Naive thymus-derived CD4-positive, alpha-beta T cell (primary cell): ENCODE results near the gene IREB2. TPM values are rescaled to one million over a fixed set of nuclear protein-coding genes. Genes with fewer than 3 reads are reported as not detected.

Source experiments
- ATAC-seq: fragments of 150-1000 bp; cut with Tn5 transposase; 2 replicates; pipeline ENCODE4 v1.10.0; 2021; ENCODE audit warnings: mild to moderate bottlenecking, moderate library complexity
- CTCF ChIA-PET: fragments of 350-600 bp; sonication (Branson Sonifier 250); formaldehyde crosslinking; loops from one replicate; lab custom pipeline; 2021; ENCODE audit warnings: antibody characterized with exemption; lab: Charles Lee
- POLR2A ChIA-PET: fragments of 350-600 bp; sonication (Branson Sonifier 250); formaldehyde crosslinking; loops from one replicate; lab custom pipeline; 2021; ENCODE audit warnings: antibody characterized with exemption, inconsistent platforms; lab: Charles Lee
- DNase-seq, 9 donors: peaks; one replicate each; pipeline versions ENCODE4 v3.0.0 to v3.0.0-alpha.2; 2020 to 2022; ENCODE audit warnings: mixed read lengths in 1 of 9
- H3K27ac ChIP-seq: one replicate; pipeline ENCODE4 v1.7.0; 2013; ENCODE audit warnings: mild to moderate bottlenecking, low read depth, low read length, moderate library complexity
- H3K27me3 ChIP-seq, 2 donors: one replicate each; pipeline ENCODE4 v1.7.0; 2013; ENCODE audit warnings: low read length in 2 of 2, mild to moderate bottlenecking in 2 of 2, moderate library complexity in 2 of 2; ENCODE audit not compliant: control insufficient read depth in 2 of 2, insufficient read depth in 2 of 2
- H3K36me3 ChIP-seq, 3 experiments: 1 replicate in 2 of 3; 2 replicates in 1 of 3; pipeline ENCODE4 v1.7.0; 2013; ENCODE audit warnings: low read length in 3 of 3, mild to moderate bottlenecking in 3 of 3, moderate library complexity in 1 of 3; ENCODE audit not compliant: insufficient read depth in 3 of 3, control insufficient read depth in 2 of 3
- H3K4me1 ChIP-seq, 2 donors: one replicate each; pipeline ENCODE4 v1.7.0; 2013; ENCODE audit warnings: low read length in 2 of 2, mild to moderate bottlenecking in 2 of 2, moderate library complexity in 1 of 2; ENCODE audit not compliant: control insufficient read depth in 2 of 2, insufficient read depth in 2 of 2
- H3K4me3 ChIP-seq: 2 replicates; pipeline ENCODE4 v1.7.0; 2013; ENCODE audit warnings: mild to moderate bottlenecking, low read length
- H3K9me3 ChIP-seq, 3 experiments: 1 replicate in 2 of 3; 2 replicates in 1 of 3; pipeline ENCODE4 v1.7.0; 2013; ENCODE audit warnings: low read length in 3 of 3; ENCODE audit not compliant: control insufficient read depth in 2 of 3
- H3K27ac Mint-ChIP-seq, 9 donors: one replicate each; pipeline ENCODE4 v1.8.0; 2020 to 2022; ENCODE audit warnings: mixed read lengths in 9 of 9, mild to moderate bottlenecking in 8 of 9, moderate library complexity in 5 of 9, inconsistent platforms in 2 of 9
- H3K27me3 Mint-ChIP-seq, 5 donors: one replicate each; pipeline ENCODE4 v1.8.0; 2021 to 2022; ENCODE audit warnings: mixed read lengths in 5 of 5, mild to moderate bottlenecking in 1 of 5
- H3K36me3 Mint-ChIP-seq, 5 donors: one replicate each; pipeline ENCODE4 v1.8.0; 2020 to 2022; ENCODE audit warnings: mixed read lengths in 5 of 5, mild to moderate bottlenecking in 3 of 5, inconsistent platforms in 1 of 5
- H3K4me1 Mint-ChIP-seq, 7 donors: one replicate each; pipeline ENCODE4 v1.8.0; 2020 to 2022; ENCODE audit warnings: mixed read lengths in 7 of 7, mild to moderate bottlenecking in 3 of 7, inconsistent platforms in 1 of 7
- H3K4me3 Mint-ChIP-seq, 10 donors: one replicate each; pipeline ENCODE4 v1.8.0; 2020 to 2022; ENCODE audit warnings: mild to moderate bottlenecking in 10 of 10, mixed read lengths in 10 of 10, moderate library complexity in 6 of 10, inconsistent platforms in 2 of 10
- H3K9me3 Mint-ChIP-seq, 11 donors: one replicate each; pipeline ENCODE4 v1.8.0; 2020 to 2022; ENCODE audit warnings: mixed read lengths in 11 of 11, mild to moderate bottlenecking in 4 of 11, inconsistent platforms in 1 of 11, moderate library complexity in 1 of 11
- intact Hi-C, 2 donors: fragments of 100-400 bp; cut with micrococcal nuclease; formaldehyde crosslinking; loops; one replicate each; pipeline ENCODE4 v1.15.1; 2023
- polyA plus RNA-seq, 2 donors: library from polyadenylated mRNA; unstranded; fragments of 300-500 nt; fragmentation: Illumina TruSeq; gene quantifications; one replicate each; pipeline ENCODE4 v1.2.3, GENCODE V29; 2021
- total RNA-seq, 6 experiments: library from RNA in 5 of 6; stranded (reverse) in 5 of 6; gene quantifications; 1 replicate in 5 of 6; 2 replicates in 1 of 6; pipeline ENCODE4 v1.2.3 and lab custom pipeline; 2021 to 2026

Gene IREB2
- total and polyA plus RNA-seq, 7 experiments from 2014 or later: 17.6 to 79.8 (median 67.6) TPM

DNA sequence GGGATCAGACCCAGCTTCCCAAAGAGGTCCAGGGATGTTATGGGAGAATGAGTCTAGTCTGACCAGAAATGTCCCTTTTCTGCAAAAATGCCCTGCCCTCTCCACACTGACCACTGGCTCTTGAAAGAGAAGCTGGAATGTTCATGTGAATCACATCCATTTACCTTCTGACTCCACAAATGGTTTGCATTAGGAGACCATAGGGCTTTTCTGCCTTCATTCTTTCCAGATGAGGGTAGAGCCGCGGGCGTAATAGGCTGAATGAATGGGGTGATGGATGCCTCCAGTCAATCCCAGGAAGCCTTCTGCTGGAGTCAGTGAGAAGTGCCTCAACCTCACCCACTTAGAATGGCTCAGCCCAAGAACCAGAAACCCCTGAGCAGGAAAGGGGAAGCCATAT, 47.2 kb upstream of the IREB2 start:
- Mint-ChIP-seq H3K27me3 (peaks cover 14 to 19% (median 16%) of the 10 kb centered on the region in 5 donors), H3K27ac (no peak overlapping the region), H3K4me1 (peaks cover 0 to 1% (median 0%) of the 10 kb centered on the region in 7 donors), H3K4me3 (no peak overlapping the region), H3K9me3 (peaks cover 0 to 4% (median 0%) of the 10 kb centered on the region in 11 donors), H3K36me3 (no peaks in the 10 kb centered on the region)
- Histone ChIP-seq H3K27ac (no peak overlapping the region), H3K4me3 (no peak overlapping the region), H3K27me3 (no peaks in the 10 kb centered on the region), H3K36me3 (no peaks in the 10 kb centered on the region), H3K9me3 (no peaks in the 10 kb centered on the region), H3K4me1 (no peaks in the 10 kb centered on the region)
- intact Hi-C loops: no loop called here
- ChIA-PET CTCF (no interaction called here), POLR2A (no interaction called here)
- DNase-seq (no peak), ATAC-seq (no peak)

DNA sequence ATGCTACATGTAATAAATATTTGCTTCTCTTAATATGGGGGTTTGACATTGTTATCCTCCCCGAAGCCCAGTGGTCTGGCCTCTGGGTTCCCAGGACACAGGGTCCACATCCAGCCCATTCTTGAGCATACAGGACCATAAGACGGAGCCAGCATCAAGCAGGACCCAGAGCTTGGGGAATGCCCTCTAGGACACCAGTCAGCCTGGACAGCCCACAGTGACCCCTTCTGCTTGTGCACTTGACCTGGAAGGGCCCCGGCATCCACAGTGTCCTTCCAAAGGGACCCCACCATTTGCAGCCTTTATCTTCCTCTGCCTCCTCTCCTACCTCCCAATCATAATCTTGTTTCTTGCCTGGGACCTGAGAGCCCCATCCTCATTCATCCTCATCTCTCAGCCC, 46.2 kb upstream of the IREB2 start:
- peaks cover 0 to 3% (median 0%) of the 10 kb centered on the region in 11 donors for H3K9me3 Mint-ChIP-seq
- Histone ChIP-seq H3K4me1 (no peaks in the 10 kb centered on the region), H3K36me3 (no peaks in the 10 kb centered on the region), H3K27ac (no peak overlapping the region), H3K27me3 (no peaks in the 10 kb centered on the region), H3K4me3 (no peak overlapping the region), H3K9me3 (no peaks in the 10 kb centered on the region)
- no peak for DNase-seq
- peaks cover 0 to 1% (median 0%) of the 10 kb centered on the region in 7 donors for H3K4me1 Mint-ChIP-seq
- no peaks in the 10 kb centered on the region for H3K36me3 Mint-ChIP-seq
- no peak overlapping the region for H3K27ac Mint-ChIP-seq
- ATAC-seq: no peak
- ChIA-PET POLR2A (no interaction called here), CTCF (no interaction called here)
- no peak overlapping the region for H3K4me3 Mint-ChIP-seq
- intact Hi-C loops: no loop called here
- H3K27me3 Mint-ChIP-seq: peaks cover 6 to 10% (median 9%) of the 10 kb centered on the region in 5 donors

DNA sequence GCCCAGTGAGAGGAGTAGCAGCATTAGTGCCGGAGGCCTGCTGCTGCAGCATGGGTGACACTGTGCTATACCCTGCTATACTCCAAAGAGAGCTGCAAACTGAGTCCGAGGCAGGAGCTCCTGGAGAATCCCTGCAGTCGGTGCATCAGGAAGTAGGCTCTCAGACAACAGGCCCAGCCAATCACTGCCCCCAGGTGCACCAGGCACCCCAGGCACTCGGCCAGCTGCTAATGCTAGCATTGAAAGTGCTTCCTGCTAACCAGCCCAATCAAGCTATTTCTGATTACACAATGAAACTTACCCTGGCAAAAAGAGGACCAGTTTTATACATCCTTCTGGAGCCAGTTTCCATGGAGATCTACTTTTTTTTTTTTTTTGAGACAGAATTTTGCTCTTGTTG, 45.6 kb upstream of the IREB2 start:
- H3K27me3 Mint-ChIP-seq: peaks cover 4 to 9% (median 6%) of the 10 kb centered on the region in 5 donors
- POLR2A ChIA-PET: no interaction called here
- no peaks in the 10 kb centered on the region for H3K36me3 Mint-ChIP-seq
- Histone ChIP-seq H3K27me3 (no peaks in the 10 kb centered on the region), H3K36me3 (no peaks in the 10 kb centered on the region), H3K27ac (no peak overlapping the region), H3K4me1 (no peaks in the 10 kb centered on the region), H3K9me3 (no peaks in the 10 kb centered on the region), H3K4me3 (no peak overlapping the region)
- no peak overlapping the region for H3K27ac Mint-ChIP-seq
- CTCF ChIA-PET: no interaction called here
- no peak overlapping the region for H3K4me3 Mint-ChIP-seq
- ATAC-seq (no peak), DNase-seq (no peak)
- intact Hi-C loops: no loop called here
- H3K4me1 Mint-ChIP-seq: peaks cover 0 to 1% (median 0%) of the 10 kb centered on the region in 7 donors
- peaks cover 0 to 3% (median 0%) of the 10 kb centered on the region in 11 donors for H3K9me3 Mint-ChIP-seq

DNA sequence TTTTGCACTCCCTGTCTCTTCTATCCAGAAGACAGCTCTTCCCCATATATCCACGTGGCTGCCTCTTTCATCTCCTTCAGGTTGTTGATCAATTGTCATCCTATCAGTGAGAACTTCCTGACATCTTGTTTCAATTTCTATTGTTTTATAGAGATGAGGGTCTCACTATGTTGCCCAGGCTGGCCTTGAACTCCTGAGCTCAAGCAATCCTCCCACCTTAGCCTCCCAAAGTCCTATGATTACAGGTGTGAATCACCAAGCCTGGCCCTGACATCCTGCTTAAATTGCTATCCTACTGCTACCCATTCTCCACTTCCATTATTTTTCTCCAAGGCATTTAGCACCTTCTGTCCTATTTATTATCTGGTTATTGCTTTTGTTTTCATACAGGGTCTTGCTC, 44.9 kb upstream of the IREB2 start:
- Histone ChIP-seq H3K4me1 (no peaks in the 10 kb centered on the region), H3K9me3 (no peaks in the 10 kb centered on the region), H3K27ac (no peak overlapping the region), H3K4me3 (no peak overlapping the region), H3K27me3 (no peaks in the 10 kb centered on the region), H3K36me3 (no peaks in the 10 kb centered on the region)
- Mint-ChIP-seq H3K4me1 (peaks cover 0 to 1% (median 0%) of the 10 kb centered on the region in 7 donors), H3K9me3 (peaks cover 0 to 3% (median 0%) of the 10 kb centered on the region in 11 donors), H3K36me3 (no peaks in the 10 kb centered on the region), H3K4me3 (no peak overlapping the region), H3K27ac (no peak overlapping the region), H3K27me3 (peaks cover 0 to 7% (median 4%) of the 10 kb centered on the region in 5 donors)
- ATAC-seq (no peak), DNase-seq (no peak)
- intact Hi-C loops: no loop called here
- POLR2A ChIA-PET: interaction anchor here (0.6 kb wide), 1 partner anchor 132 kb away, joined by 3 read pairs; no protein-coding TSS in a partner anchor
- CTCF ChIA-PET: no interaction called here

DNA sequence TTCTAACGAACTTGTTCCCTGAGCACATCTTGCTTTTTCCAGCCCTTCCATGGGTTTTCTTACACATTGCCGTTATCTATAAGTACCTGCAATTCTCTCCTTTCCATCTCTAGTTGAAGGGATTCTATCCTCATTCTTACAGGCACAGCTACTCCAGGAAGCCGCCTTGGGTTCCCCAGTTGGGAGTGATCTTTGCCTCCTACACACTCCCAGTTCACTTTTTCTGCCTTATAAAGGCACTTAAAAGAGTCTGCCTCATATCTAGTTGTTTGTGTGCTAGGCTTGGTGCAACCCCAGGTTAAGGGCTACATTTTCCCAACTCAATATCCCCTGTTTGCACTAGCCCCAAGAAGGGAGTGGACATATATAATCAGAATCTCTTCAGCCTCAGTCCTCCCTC, 44.0 kb upstream of the IREB2 start:
- Mint-ChIP-seq H3K27me3 (peaks cover 0 to 6% (median 4%) of the 10 kb centered on the region in 5 donors), H3K4me3 (no peak overlapping the region), H3K36me3 (no peaks in the 10 kb centered on the region), H3K4me1 (peaks cover 0 to 1% (median 0%) of the 10 kb centered on the region in 7 donors), H3K27ac (no peak overlapping the region), H3K9me3 (peaks cover 0 to 3% (median 0%) of the 10 kb centered on the region in 11 donors)
- Histone ChIP-seq H3K36me3 (no peaks in the 10 kb centered on the region), H3K9me3 (no peaks in the 10 kb centered on the region), H3K4me1 (no peaks in the 10 kb centered on the region), H3K27ac (no peak overlapping the region), H3K27me3 (no peaks in the 10 kb centered on the region), H3K4me3 (no peak overlapping the region)
- POLR2A ChIA-PET: no interaction called here
- CTCF ChIA-PET: no interaction called here
- DNase-seq (no peak), ATAC-seq (no peak)
- intact Hi-C loops: no loop called here

DNA sequence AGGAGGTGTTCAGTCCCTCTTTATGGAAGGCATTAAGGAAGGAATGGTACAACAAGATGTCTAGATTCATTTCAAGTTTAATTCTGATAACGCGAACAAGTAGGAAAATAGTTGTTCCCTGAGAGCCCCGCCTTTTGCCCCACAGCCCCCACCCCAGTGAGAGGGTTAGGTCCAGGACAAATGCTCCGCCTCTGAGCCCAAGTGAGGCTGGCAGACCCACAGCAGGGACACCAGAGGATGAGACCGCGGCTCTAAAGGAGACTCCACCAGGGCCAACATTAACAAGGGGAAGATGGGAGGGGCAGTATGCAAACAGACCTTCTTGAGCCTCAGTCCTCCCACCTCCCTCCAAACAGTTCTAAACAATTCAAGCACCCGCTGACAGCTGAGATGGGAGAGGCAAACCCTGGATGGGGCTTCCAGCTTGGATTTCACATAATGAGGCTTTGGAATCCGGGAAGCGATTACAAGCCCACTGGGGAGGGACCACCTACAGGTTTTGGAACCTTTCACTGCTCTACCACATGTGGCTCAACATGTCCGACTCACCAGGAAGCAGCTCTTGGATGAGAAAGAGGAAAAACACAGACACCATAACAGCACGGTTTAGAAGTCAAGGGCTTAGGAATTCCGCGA, 42.9 kb upstream of the IREB2 start:
- H3K27me3 ChIP-seq: no peaks in the 10 kb centered on the region
- no peak for DNase-seq
- H3K9me3 ChIP-seq: no peaks in the 10 kb centered on the region
- no peak for ATAC-seq
- H3K27ac ChIP-seq: no peak overlapping the region
- Mint-ChIP-seq H3K27me3 (peaks cover 0 to 6% (median 4%) of the 10 kb centered on the region in 5 donors), H3K36me3 (no peaks in the 10 kb centered on the region), H3K4me1 (peaks cover 0 to 1% (median 0%) of the 10 kb centered on the region in 7 donors), H3K4me3 (no peak overlapping the region), H3K27ac (no peak overlapping the region), H3K9me3 (peaks cover 0 to 2% (median 0%) of the 10 kb centered on the region in 11 donors)
- ChIA-PET CTCF (no interaction called here), POLR2A (no interaction called here)
- H3K36me3 ChIP-seq: no peaks in the 10 kb centered on the region
- no peaks in the 10 kb centered on the region for H3K4me1 ChIP-seq
- intact Hi-C loops: no loop called here
- H3K4me3 ChIP-seq: no peak overlapping the region
